GM12872 (cell line): ENCODE results near the gene GADD45G.

Source experiments
- TF ChIP-seq, protein P1 (sequence below): IDR thresholded peaks from 3 replicates; pipeline ENCODE4 v1.5.1; 2011; ENCODE audit warnings: low read depth, mild to moderate bottlenecking, low read length, moderate library complexity; ENCODE audit not compliant: insufficient read depth

Gene GADD45G

DNA sequence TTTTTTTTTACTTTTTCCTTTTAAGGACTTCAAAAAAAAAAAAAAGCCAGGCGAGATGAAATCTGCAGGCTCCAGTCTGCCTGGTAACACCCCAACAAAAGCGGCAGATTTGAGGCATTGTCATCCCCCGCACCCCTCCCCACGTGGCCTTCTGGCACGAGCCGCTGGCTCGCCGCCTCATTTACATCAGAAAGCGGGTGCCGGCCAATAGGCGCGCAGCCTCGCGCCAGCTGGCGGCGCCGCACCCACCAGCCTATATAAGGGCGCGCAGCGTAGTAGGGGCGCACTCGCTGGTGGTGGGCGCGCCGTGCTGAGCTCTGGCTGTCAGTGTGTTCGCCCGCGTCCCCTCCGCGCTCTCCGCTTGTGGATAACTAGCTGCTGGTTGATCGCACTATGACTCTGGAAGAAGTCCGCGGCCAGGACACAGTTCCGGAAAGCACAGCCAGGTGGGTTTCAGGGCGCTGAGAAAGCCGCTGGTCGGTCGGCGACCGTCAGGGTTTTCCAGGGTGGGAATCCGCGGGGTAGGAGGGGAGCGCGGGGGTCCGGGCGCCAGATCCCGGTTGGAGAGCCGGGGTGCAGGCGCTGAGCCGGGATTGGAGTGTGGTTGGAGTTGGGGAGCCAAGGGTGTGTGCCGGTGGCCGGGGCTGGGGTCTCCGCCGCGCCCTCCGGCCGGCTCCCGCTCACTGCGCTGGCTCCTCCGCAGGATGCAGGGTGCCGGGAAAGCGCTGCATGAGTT lies at the start of gene GADD45G:
TSS of gene GADD45G (plus strand) at position 284 of the 736 bp plus-strand sequence. CDS start at position 394, 110 bp downstream.
- TF ChIP-seq, protein P1, sequence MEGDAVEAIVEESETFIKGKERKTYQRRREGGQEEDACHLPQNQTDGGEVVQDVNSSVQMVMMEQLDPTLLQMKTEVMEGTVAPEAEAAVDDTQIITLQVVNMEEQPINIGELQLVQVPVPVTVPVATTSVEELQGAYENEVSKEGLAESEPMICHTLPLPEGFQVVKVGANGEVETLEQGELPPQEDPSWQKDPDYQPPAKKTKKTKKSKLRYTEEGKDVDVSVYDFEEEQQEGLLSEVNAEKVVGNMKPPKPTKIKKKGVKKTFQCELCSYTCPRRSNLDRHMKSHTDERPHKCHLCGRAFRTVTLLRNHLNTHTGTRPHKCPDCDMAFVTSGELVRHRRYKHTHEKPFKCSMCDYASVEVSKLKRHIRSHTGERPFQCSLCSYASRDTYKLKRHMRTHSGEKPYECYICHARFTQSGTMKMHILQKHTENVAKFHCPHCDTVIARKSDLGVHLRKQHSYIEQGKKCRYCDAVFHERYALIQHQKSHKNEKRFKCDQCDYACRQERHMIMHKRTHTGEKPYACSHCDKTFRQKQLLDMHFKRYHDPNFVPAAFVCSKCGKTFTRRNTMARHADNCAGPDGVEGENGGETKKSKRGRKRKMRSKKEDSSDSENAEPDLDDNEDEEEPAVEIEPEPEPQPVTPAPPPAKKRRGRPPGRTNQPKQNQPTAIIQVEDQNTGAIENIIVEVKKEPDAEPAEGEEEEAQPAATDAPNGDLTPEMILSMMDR: no peak

DNA sequence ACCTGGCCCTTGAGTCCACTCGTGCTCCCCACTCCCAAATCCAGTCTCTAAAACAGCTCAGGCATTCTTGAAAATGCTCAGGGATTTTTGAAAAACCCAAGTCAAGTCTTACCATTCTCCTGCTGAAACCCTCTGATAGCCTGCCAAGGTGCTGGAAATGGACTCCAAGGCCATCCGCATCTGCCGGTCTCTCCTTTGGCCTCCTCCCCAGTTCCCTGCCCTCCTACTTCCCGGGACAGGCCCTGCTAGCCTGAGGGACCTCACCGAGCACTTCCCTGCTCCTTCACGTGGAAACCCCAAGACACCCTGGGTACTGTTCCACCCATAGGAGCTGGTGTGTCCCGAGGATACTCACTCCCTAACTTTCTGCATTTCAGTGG lies 49.8 kb upstream of the GADD45G start:
- TF ChIP-seq, protein P1: no peak

GRCh38 chr9:89555451-89556375 lies 49.1 kb upstream of the GADD45G start:
- TF ChIP-seq, protein P1: no peak

GRCh38 chr9:89558196-89558899 lies 46.5 kb upstream of the GADD45G start:
- TF ChIP-seq, protein P1: no peak

GRCh38 chr9:89558948-89559347 lies 45.9 kb upstream of the GADD45G start:
- TF ChIP-seq, protein P1: no peak

- TF ChIP-seq, protein P1: no peak
Observed at GRCh38 chr9:89562186-89562814, 42.5 kb upstream of the GADD45G start.
